Neutrophil (primary cell): ENCODE results near the gene CBR3.

Experiments used
- H3K27ac ChIP-seq: fragments of 200-600 bp; sonication (generic); 2 replicates; pipeline ENCODE4 v1.5.1; 2016; ENCODE audit warnings: mild to moderate bottlenecking, moderate library complexity
- H3K27me3 ChIP-seq: fragments of 200-600 bp; sonication (generic); 2 replicates; pipeline ENCODE4 v1.6.0; 2016; ENCODE audit warnings: mild to moderate bottlenecking
- H3K36me3 ChIP-seq: fragments of 200-600 bp; sonication (generic); 2 replicates; pipeline ENCODE4 v1.5.1; 2017
- H3K4me1 ChIP-seq, 2 experiments: fragments of 200-600 bp in 1 of 2; sonication (generic) in 1 of 2; 1 replicate in 1 of 2; 2 replicates in 1 of 2; pipeline versions ENCODE4 v1.5.1 to v1.6.1; 2013 to 2016; ENCODE audit warnings: low read depth in 1 of 2, low read length in 1 of 2, mild to moderate bottlenecking in 1 of 2, moderate library complexity in 1 of 2; ENCODE audit not compliant: control insufficient read depth in 1 of 2, insufficient read depth in 1 of 2
- H3K4me3 ChIP-seq, 2 experiments: fragments of 200-600 bp in 1 of 2; sonication (generic) in 1 of 2; 1 replicate in 1 of 2; 2 replicates in 1 of 2; pipeline ENCODE4 v1.5.1; 2013 to 2016; ENCODE audit warnings: low read depth in 1 of 2, low read length in 1 of 2, mild to moderate bottlenecking in 1 of 2, moderate library complexity in 1 of 2
- H3K9me3 ChIP-seq: fragments of 200-600 bp; sonication (generic); 2 replicates; pipeline ENCODE4 v1.5.1; 2016
- TF ChIP-seq, protein P1 (sequence below): fragments of 200-600 bp; sonication (generic); IDR thresholded peaks from 2 replicates; pipeline ENCODE4 v1.5.1; 2016; ENCODE audit warnings: antibody characterized with exemption

CBR3 gene

DNA sequence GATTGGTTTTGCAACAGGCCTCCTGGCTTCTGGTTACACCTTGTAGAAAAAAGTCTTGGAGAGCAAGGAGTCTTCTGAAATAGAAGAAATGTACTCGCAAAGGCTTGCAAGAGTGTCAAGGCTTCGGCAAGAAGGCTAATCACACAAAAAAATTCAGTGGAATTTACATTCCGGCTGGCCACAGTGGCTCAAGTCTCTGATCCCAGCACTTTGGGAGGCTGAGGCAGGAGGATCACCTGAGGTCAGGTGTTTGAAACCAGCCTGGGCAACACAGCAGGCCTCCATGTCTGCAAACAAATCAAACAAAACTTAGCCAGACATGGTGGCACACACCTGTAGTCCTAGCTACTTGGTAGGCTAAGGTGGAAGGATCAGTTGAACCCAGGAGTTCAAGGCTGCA lies 14.0 kb downstream of the CBR3 start:
- peaks cover 49 to 50% of the 10 kb centered on the region in 2 experiments for H3K4me1 ChIP-seq
- TF ChIP-seq, protein P1, sequence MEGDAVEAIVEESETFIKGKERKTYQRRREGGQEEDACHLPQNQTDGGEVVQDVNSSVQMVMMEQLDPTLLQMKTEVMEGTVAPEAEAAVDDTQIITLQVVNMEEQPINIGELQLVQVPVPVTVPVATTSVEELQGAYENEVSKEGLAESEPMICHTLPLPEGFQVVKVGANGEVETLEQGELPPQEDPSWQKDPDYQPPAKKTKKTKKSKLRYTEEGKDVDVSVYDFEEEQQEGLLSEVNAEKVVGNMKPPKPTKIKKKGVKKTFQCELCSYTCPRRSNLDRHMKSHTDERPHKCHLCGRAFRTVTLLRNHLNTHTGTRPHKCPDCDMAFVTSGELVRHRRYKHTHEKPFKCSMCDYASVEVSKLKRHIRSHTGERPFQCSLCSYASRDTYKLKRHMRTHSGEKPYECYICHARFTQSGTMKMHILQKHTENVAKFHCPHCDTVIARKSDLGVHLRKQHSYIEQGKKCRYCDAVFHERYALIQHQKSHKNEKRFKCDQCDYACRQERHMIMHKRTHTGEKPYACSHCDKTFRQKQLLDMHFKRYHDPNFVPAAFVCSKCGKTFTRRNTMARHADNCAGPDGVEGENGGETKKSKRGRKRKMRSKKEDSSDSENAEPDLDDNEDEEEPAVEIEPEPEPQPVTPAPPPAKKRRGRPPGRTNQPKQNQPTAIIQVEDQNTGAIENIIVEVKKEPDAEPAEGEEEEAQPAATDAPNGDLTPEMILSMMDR: no peak

DNA sequence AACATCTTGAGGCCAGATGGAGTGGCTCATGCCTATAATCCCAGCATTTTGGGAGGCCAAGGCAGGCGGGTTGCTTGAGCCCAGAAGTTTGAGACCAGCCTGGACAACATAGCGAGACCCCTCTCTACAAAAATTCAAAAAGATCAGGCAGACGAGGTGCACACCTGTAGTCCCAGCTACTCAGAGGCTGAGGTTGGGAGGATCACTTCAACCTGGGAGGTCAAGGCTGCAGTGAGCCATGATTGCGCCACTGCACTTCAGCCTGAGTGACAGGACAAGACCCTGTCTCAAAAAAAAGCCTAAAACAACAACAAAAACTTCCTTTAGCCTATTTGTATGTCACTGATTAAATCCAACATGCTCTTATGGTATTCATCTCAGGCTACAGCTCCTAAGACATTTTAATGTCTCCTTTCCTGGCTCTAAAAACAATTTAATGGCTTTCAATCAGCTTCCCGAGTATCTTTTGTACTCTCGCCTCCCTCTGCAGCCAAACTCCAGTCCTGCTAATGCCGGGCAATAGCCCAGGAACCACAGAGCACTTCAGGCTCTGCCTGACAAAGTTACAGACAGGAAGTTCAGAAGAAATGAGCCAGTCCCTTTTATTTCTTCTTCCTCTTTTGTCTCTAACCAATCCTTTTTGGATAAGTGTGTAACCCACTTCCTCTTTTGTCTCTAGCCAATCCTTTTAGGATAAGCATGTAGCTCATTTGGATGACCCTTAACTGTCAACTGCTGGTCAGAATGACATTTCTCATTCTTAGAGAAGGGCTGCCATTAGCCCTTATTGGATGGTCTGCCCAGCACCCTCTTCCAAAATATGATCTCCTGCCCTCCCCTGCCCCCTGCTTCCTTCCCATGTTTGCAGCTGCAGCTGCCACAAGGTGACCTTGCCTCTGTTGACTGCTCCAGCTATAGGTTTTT lies 15.2 kb downstream of the CBR3 start:
- peak overlapping the region; percentile 31 for H3K4me3 ChIP-seq
- TF ChIP-seq, protein P1: no peak
- H3K27ac ChIP-seq: peak overlapping the region; percentile 85
- no peaks in the 10 kb centered on the region for H3K36me3 ChIP-seq
- H3K27me3 ChIP-seq: no peaks in the 10 kb centered on the region
- no peaks in the 10 kb centered on the region for H3K9me3 ChIP-seq
- peaks cover 43 to 46% of the 10 kb centered on the region in 2 experiments for H3K4me1 ChIP-seq

More for the DNA sequence above, 14.0 kb downstream of the CBR3 start:
- Histone ChIP-seq H3K9me3 (no peaks in the 10 kb centered on the region), H3K4me3 (no peak overlapping the region), H3K27ac (peak overlapping the region; percentile 85), H3K36me3 (no peaks in the 10 kb centered on the region), H3K27me3 (no peaks in the 10 kb centered on the region)

DNA sequence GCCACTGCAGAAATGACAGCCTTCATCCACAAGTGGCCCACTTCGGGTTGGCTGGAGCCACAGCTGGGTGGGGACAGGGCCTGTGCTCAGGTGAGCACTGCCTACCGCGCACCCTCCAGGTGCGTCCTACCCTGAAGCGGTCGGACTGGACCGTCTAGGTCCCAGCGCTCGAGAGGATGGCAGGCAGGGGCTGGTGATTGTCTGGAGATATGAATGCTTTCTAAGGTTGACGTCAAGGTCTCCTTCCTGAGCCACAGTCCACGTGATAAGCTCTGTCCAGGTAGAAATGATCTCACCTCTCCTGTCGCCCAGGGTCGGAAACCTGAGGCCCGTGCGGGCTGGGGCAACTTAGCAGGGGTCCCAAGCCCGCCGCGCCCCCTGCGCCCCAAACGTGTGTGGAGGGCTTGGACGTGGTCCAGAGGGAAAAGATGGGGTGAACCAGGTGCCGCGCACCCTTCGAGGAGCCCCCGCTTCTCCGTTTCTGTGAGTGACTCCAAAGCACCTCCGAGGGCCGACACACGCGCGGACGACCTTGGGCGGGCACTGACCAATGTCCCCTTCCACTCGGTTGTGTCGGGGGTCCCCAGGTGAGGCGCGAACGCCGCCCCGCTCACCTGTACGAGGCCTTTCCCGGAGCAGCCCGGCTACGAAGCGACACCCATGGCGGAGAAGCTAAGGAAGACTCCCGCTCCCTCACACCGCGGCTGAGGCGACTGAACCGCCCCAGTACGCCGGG lies 20.9 kb downstream of the CBR3 start:
- TF ChIP-seq, protein P1: no peak
- H3K27me3 ChIP-seq: no peaks in the 10 kb centered on the region
- H3K27ac ChIP-seq: peak overlapping the region; percentile 96
- no peaks in the 10 kb centered on the region for H3K9me3 ChIP-seq
- H3K4me3 ChIP-seq: peak overlapping the region; percentile 80 to 87
- no peaks in the 10 kb centered on the region for H3K36me3 ChIP-seq
- H3K4me1 ChIP-seq: peaks cover 52 to 59% of the 10 kb centered on the region in 2 experiments

DNA sequence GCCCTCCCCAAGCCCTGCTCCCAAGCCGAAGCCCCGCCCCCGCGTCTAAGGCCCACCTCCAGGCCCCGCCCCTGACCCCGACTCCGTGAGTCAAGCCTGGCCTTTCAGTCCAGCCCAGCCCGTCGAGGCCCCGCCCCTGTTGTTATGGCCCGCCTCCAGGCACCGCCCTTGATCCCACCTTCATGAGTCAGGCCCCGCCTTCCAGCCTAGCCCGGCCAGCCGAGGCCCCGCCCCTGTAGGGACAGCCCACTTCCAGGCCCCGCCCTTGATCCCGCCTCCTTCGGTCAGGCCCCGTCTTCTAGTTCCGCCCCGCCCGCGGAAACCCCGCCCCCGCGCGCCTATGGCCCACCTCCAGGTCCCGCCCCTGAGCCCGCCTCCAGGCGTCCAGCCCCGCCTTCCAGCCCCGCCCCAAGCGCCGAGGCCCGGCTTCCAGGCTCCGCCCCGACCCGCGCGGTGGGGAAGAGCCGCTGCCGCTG lies 21.5 kb downstream of the CBR3 start:
- Histone ChIP-seq H3K27ac (peak overlapping the region; percentile 96), H3K9me3 (no peaks in the 10 kb centered on the region), H3K27me3 (no peaks in the 10 kb centered on the region), H3K4me3 (peak overlapping the region; percentile 84 to 87), H3K36me3 (no peaks in the 10 kb centered on the region), H3K4me1 (peaks cover 50 to 59% of the 10 kb centered on the region in 2 experiments)
- TF ChIP-seq, protein P1: peak; percentile 60

- Histone ChIP-seq H3K36me3 (no peaks in the 10 kb centered on the region), H3K4me3 (peak within 1 kb of the TSS; percentile 84 to 87), H3K4me1 (peaks cover 54 to 64% of the 10 kb centered on the region in 2 experiments), H3K27me3 (no peaks in the 10 kb centered on the region), H3K27ac (peak within 1 kb of the TSS; percentile 96), H3K9me3 (no peaks in the 10 kb centered on the region)
- TF ChIP-seq, protein P1: no peak
Observed at GRCh38 chr21:36156815-36157670, 22.2 kb downstream of the CBR3 start, which contains the start of gene DOP1B. DOP1B (plus strand) TSS chr21:36156824; CDS start chr21:36164734, 7,910 bp downstream.
